WI38 (cell line): ENCODE data around the gene ARHGEF10L.

Source experiments
- H3K4me3 ChIP-seq: 2 replicates; pipeline ENCODE4 v1.5.1; 2011; ENCODE audit warnings: low read depth, mild to moderate bottlenecking, control low read depth, low read length
- CTCF ChIP-seq: IDR thresholded peaks from 2 replicates; pipeline ENCODE4 v1.5.1; 2012; ENCODE audit warnings: low read depth, mild to moderate bottlenecking, control low read depth, low read length

The ARHGEF10L gene

DNA sequence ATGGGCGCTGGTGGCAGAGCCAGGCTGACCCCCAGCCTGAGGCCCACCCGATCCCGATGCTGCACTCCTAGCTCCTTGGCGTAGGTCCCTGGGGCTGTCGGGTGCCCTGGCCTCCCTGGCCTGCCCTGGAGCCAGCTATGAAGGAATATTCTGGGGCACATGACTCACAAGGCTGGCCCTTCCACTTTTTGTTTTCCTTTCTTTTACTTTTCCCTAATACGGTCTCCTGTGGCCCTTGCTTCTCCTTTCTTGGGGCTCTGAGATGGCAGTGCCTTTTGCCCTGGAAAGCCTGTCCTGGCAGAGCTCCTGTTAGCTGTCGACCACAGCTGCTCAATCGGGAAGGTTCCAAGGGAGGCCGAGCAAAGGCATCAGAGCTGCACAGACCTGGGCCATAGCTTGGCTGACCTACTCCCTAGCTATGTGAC is 22.1 kb downstream of the ARHGEF10L start:
- H3K4me3 ChIP-seq: no peak overlapping the region
- no peak for TF ChIP-seq CTCF

- no peak for TF ChIP-seq CTCF
- no peak overlapping the region for H3K4me3 ChIP-seq
Observed at GRCh38 chr1:17562375-17562774, 22.9 kb downstream of the ARHGEF10L start.

- H3K4me3 ChIP-seq: no peak overlapping the region
- no peak for TF ChIP-seq CTCF
Observed at GRCh38 chr1:17563494-17564281, 24.2 kb downstream of the ARHGEF10L start.

- TF ChIP-seq CTCF: no peak
- H3K4me3 ChIP-seq: no peak overlapping the region
Observed at GRCh38 chr1:17564458-17565393, 25.2 kb downstream of the ARHGEF10L start.

- TF ChIP-seq CTCF: no peak
- no peak overlapping the region for H3K4me3 ChIP-seq
Observed at GRCh38 chr1:17565461-17566252, 26.2 kb downstream of the ARHGEF10L start.

DNA sequence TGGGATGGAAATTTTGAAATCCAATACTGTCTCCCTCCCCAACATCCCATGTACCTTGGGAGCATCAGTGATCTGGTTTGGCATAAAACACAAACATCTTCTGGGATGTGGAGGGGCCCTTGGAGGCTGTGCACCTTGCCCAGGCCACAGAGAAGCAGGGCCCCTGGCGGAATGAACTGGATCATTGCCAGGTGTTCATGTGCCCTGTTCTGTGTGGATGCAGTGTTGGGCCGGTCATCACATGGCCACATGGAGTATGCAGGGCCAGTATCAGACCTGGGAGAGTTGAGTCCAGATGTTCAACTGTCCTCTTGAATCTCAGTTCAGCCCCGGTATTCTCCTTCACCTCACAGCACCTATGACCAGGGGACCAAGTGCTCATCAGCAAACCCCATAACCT is 26.9 kb downstream of the ARHGEF10L start:
- no peak for TF ChIP-seq CTCF
- no peak overlapping the region for H3K4me3 ChIP-seq
